Measurements from ENCODE around the gene GJB5.
"Not testable (repeated sequence)": the region's sequence is repeated elsewhere in the genome, so short reads cannot be mapped to it uniquely, and the experiment has no call there.

GJB5 gene

GRCh38 chr1:34754964-34755637 is at the start of gene GJB5:
Gene GJB5, plus strand, starts transcription at chr1:34755047. Its CDS starts 2,284 bp downstream, at chr1:34757331.
- no peak for DNase-seq

GRCh38 chr1:34705077-34705476 is 49.8 kb upstream of the GJB5 start:
- DNase-seq: no peak

GRCh38 chr1:34708106-34708505 is 46.7 kb upstream of the GJB5 start:
- no peak for DNase-seq

- DNase-seq: no peak
These were observed 45.3 kb upstream of the GJB5 start for GRCh38 chr1:34709547-34709946.

GRCh38 chr1:34710812-34711211 is 44.0 kb upstream of the GJB5 start:
- DNase-seq: no peak

- no peak for DNase-seq
These were observed 43.4 kb upstream of the GJB5 start for GRCh38 chr1:34711485-34711884.

GRCh38 chr1:34712007-34712688 is 42.7 kb upstream of the GJB5 start:
- DNase-seq: no peak

GRCh38 chr1:34713443-34713842 is 41.4 kb upstream of the GJB5 start:
- DNase-seq: no peak

- no peak for DNase-seq
These were observed 40.5 kb upstream of the GJB5 start for GRCh38 chr1:34714386-34714785.

- DNase-seq: no peak
These were observed 39.7 kb upstream of the GJB5 start for GRCh38 chr1:34715139-34715538.

- no peak for DNase-seq
These were observed 33.6 kb upstream of the GJB5 start for GRCh38 chr1:34721241-34721640.

GRCh38 chr1:34721646-34722355 is 33.0 kb upstream of the GJB5 start:
- no peak for DNase-seq

- DNase-seq: no peak
These were observed 28.0 kb upstream of the GJB5 start for GRCh38 chr1:34726861-34727260.

- no peak for DNase-seq
These were observed 24.4 kb upstream of the GJB5 start for GRCh38 chr1:34730485-34730884.

GRCh38 chr1:34732831-34733230 is 22.0 kb upstream of the GJB5 start:
- not testable (repeated sequence) for DNase-seq

GRCh38 chr1:34736692-34737091 is 18.2 kb upstream of the GJB5 start:
- no peak for DNase-seq

- DNase-seq: not testable (repeated sequence)
These were observed 17.6 kb upstream of the GJB5 start for GRCh38 chr1:34737236-34737635.

- no peak for DNase-seq
These were observed 15.2 kb upstream of the GJB5 start for GRCh38 chr1:34739613-34740012.

- DNase-seq: no peak
These were observed 14.5 kb upstream of the GJB5 start for GRCh38 chr1:34740161-34740868.

- peak; percentile 55 for DNase-seq
These were observed 12.1 kb upstream of the GJB5 start for GRCh38 chr1:34742667-34743270.

- no peak for DNase-seq
These were observed 11.1 kb upstream of the GJB5 start for GRCh38 chr1:34743775-34744174.

GRCh38 chr1:34744851-34745250 is 10.0 kb upstream of the GJB5 start:
- DNase-seq: no peak

- DNase-seq: no peak
These were observed 9.2 kb upstream of the GJB5 start for GRCh38 chr1:34745666-34746065.
